GM12878 (cell line): ENCODE measurements around the gene DOHH. TPM values are rescaled to one million over a fixed set of nuclear protein-coding genes. Genes with fewer than 3 reads are reported as not detected.

Source experiments
- ATAC-seq: fragments of 200-7000 bp; cut with Tn5 transposase; 3 replicates; pipeline ENCODE4 v1.9.1; 2020; ENCODE audit warnings: mild to moderate bottlenecking, moderate library complexity
- BruUV-seq: library from RNA; stranded (reverse); fragments of 400-500 nt; replicated peaks from 2 replicates; lab custom pipeline; 2021; lab: Mats Ljungman, UMichigan
- CTCF ChIA-PET: fragments of 300-600 bp; sonication (Branson Sonifier 250); formaldehyde crosslinking; extraction: SDS; loops from one replicate; lab custom pipeline; 2021; ENCODE audit warnings: inconsistent platforms; lab: Yijun Ruan, JAX
- POLR2A ChIA-PET: fragments of 350-600 bp; formaldehyde crosslinking; extraction: SDS; loops from one replicate; lab custom pipeline; 2021; ENCODE audit warnings: inconsistent platforms; lab: Charles Lee
- RAD21 ChIA-PET: fragments of 300-600 bp; sonication (Branson Sonifier 250); formaldehyde crosslinking; loops from one replicate; lab custom pipeline; 2023; ENCODE audit warnings: antibody characterized with exemption; ENCODE audit not compliant: unreplicated experiment; lab: Charles Lee
- SMC1A ChIA-PET: fragments of 300-600 bp; sonication (Branson Sonifier 250); formaldehyde crosslinking; loops from one replicate; lab custom pipeline; 2023; ENCODE audit not compliant: unreplicated experiment, uncharacterized antibody; lab: Charles Lee
- DNase-seq: peaks from one replicate; pipeline ENCODE4 v3.0.0-alpha.2; 2011; ENCODE audit warnings: low read depth, low spot score
- FAIRE-seq: peaks from 3 replicates; lab custom pipeline; 2011; peaks lifted over from hg19 to GRCh38; lab: Jason Lieb, UNC
- H2AFZ ChIP-seq: 2 replicates; pipeline ENCODE4 v1.6.0; 2011; ENCODE audit warnings: low read depth, low read length, control low read depth; ENCODE audit not compliant: control insufficient read depth
- H3K27ac ChIP-seq: 2 replicates; pipeline ENCODE4 v1.5.1; 2011; ENCODE audit warnings: control low read depth; ENCODE audit not compliant: control insufficient read depth, insufficient read depth
- H3K27me3 ChIP-seq, 2 experiments: replicated peaks in 1 of 2; 2 replicates each; pipeline versions ENCODE4 v1.6.0 to v1.6.1; 2011; ENCODE audit warnings: low read length in 1 of 2; ENCODE audit not compliant: control insufficient read depth in 2 of 2, insufficient read depth in 2 of 2
- H3K36me3 ChIP-seq, 2 experiments: 2 replicates each; pipeline ENCODE4 v1.5.1; 2011; ENCODE audit warnings: low read length in 1 of 2; ENCODE audit not compliant: control insufficient read depth in 2 of 2, insufficient read depth in 2 of 2
- H3K4me1 ChIP-seq: 2 replicates; pipeline ENCODE4 v1.6.1; 2011; ENCODE audit warnings: mild to moderate bottlenecking, low read length, moderate library complexity, mixed read lengths; ENCODE audit not compliant: control insufficient read depth, insufficient read depth
- H3K4me2 ChIP-seq: 2 replicates; pipeline ENCODE4 v1.6.0; 2011; ENCODE audit warnings: control low read depth; ENCODE audit not compliant: control insufficient read depth, insufficient read depth
- H3K4me3 ChIP-seq: fragments of 200-600 bp; sonication (generic); 2 replicates; pipeline ENCODE4 v1.5.1; 2016
- H3K79me2 ChIP-seq: 2 replicates; pipeline ENCODE4 v1.6.0; 2011; ENCODE audit warnings: low read length; ENCODE audit not compliant: control insufficient read depth, insufficient read depth
- H3K9ac ChIP-seq: 2 replicates; pipeline ENCODE4 v1.8.0; 2011; ENCODE audit warnings: low read length, control low read depth, mixed read lengths; ENCODE audit not compliant: control insufficient read depth, insufficient read depth
- H3K9me3 ChIP-seq: replicated peaks from 3 replicates; pipeline ENCODE4 v1.5.1; 2011; ENCODE audit warnings: mild to moderate bottlenecking, low read length; ENCODE audit not compliant: control insufficient read depth, insufficient read depth
- H4K20me1 ChIP-seq: 2 replicates; pipeline ENCODE4 v1.6.0; 2011; ENCODE audit not compliant: control insufficient read depth, insufficient read depth
- BRCA1 ChIP-seq: IDR thresholded peaks from 2 replicates; pipeline ENCODE4 v1.6.1; 2011; ENCODE audit warnings: low read depth, low read length, improper control_type of control experiment
- CHD1 ChIP-seq: IDR thresholded peaks from 2 replicates; pipeline ENCODE4 v1.6.1; 2012; ENCODE audit warnings: low read depth, low read length, improper control_type of control experiment
- HDAC6 ChIP-seq: fragments of 200-600 bp; sonication (generic); IDR thresholded peaks from one replicate; pipeline ENCODE4 v1.8.0; 2017; ENCODE audit warnings: antibody characterized with exemption; ENCODE audit not compliant: unreplicated experiment
- MEF2A ChIP-seq: IDR thresholded peaks from 2 replicates; pipeline ENCODE4 v1.6.1; 2011; ENCODE audit warnings: low read depth, mild to moderate bottlenecking, low read length, moderate library complexity; ENCODE audit not compliant: insufficient read depth
- NFIC ChIP-seq: IDR thresholded peaks from 2 replicates; pipeline ENCODE4 v1.6.1; 2012; ENCODE audit warnings: low read depth, mild to moderate bottlenecking, inconsistent platforms, low read length, moderate library complexity
- NFXL1 ChIP-seq: fragments of 450-650 bp; IDR thresholded peaks from 2 replicates; pipeline ENCODE4 v1.6.1; 2017; ENCODE audit warnings: antibody characterized with exemption, mild to moderate bottlenecking, borderline replicate concordance
- SMC3 ChIP-seq: IDR thresholded peaks from 2 replicates; pipeline ENCODE4 v1.6.1; 2011; ENCODE audit warnings: low read length, improper control_type of control experiment, borderline replicate concordance
- SREBF2 ChIP-seq: IDR thresholded peaks from 2 replicates; pipeline ENCODE4 v1.6.1; 2012; ENCODE audit warnings: mild to moderate bottlenecking, low read length
- WGBS: methylation state at CpG from one replicate; pipeline ENCODE4 v1.1.6; 2016; ENCODE audit warnings: low lambda C conversion rate; ENCODE audit not compliant: insufficient replicate concordance, insufficient coverage; ENCODE audit errors: missing lambda C conversion rate; 5-methylcytosine and 5-hydroxymethylcytosine counted together
- in situ Hi-C: fragments of 300-500 bp; cut with MboI; formaldehyde crosslinking; loops from 9 replicates; pipeline ENCODE4 v1.14.3; 2018; ENCODE audit warnings: mixed read lengths
- intact Hi-C: fragments of 100-400 bp; cut with micrococcal nuclease; formaldehyde crosslinking; loops from one replicate; pipeline ENCODE4 v1.14.2; 2022; ENCODE audit not compliant: unreplicated experiment
- polyA plus RNA-seq, 11 experiments: library from polyadenylated mRNA; depleted of rRNA in 4 of 11; unstranded in 6 of 11; stranded (reverse) in 5 of 11; fragments of >200 nt; fragmentation: Nextera tagmentation in 4 of 11; fragmentation: Illumina TruSeq in 1 of 11; extraction: Ambion mirVana in 4 of 11; extraction: Trizol in 1 of 11; gene quantifications; 1 replicate in 1 of 11; 2 replicates in 10 of 11; pipeline versions ENCODE4 v1.2.1 to v1.2.3, GENCODE V29; 2011 to 2016; ENCODE audit warnings: inconsistent platforms in 2 of 11, missing spikeins in 2 of 11, low read depth in 1 of 11
- total RNA-seq, 4 experiments: library from RNA; depleted of rRNA in 3 of 4; stranded (reverse); fragments of >200 nt in 3 of 4; fragmentation: Illumina TruSeq in 1 of 4; extraction: Trizol in 1 of 4; gene quantifications; 2 replicates each; pipeline versions ENCODE4 v1.2.1 to v1.2.3, GENCODE V29; 2013 to 2021
- TF ChIP-seq, protein P1 (sequence below): IDR thresholded peaks from 2 replicates; pipeline ENCODE4 v1.6.1; 2011; ENCODE audit warnings: borderline replicate concordance, low read depth, mild to moderate bottlenecking, moderate library complexity, low read length; ENCODE audit not compliant: insufficient read depth, poor library complexity, severe bottlenecking
- TF ChIP-seq, protein P2 (sequence below): fragments of 150-350 bp; IDR thresholded peaks from 2 replicates; pipeline ENCODE4 v1.6.1; 2016; ENCODE audit warnings: low read depth, low read length

Gene DOHH
- total and polyA plus RNA-seq, 10 of the 15 experiments (the other 5 are each of a cell fraction or from before 2014, with no cell fraction given) = 0.11 to 28.6 (median 11.7) TPM

DNA sequence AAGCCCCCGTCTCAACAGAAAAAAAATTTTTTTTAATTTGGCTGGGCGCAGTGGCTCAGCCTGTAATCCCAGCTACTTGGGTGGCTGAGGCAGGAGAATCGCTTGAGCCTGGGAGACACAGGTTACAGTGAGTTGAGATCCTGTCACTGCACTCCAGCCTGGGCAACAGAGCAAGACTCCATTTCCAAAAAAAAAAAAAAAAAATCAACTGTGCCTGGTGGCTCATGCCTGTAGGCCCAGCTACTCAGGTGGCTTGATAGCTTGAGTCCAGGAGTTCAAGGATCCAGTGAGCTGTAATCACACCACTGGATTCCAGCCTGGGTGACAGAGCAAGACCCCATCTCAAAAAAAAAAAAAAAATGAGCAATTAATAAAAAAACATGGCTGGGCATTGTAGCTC, 1.3 kb upstream of the DOHH start:
- DNase-seq (no peak), ATAC-seq (no peak)
- no peak overlapping the region for H2AFZ ChIP-seq
- BruUV-seq = no TSS peak
- peaks cover 2% of the 10 kb centered on the region; the same call in 1 of the 2 replicates for H3K4me1 ChIP-seq
- peaks cover 24% of the 10 kb centered on the region for H3K79me2 ChIP-seq
- H3K27ac ChIP-seq = no peak overlapping the region
- peaks cover 0 to under 1% of the 10 kb centered on the region in 2 experiments; a peak in 2 of 4 replicates for H3K36me3 ChIP-seq
- RAD21 ChIA-PET = interaction anchor here (0.7 kb wide), 1 partner anchor 33 kb away, joined by 3 read pairs; no protein-coding TSS in a partner anchor
- H3K9me3 ChIP-seq = no peaks in the 10 kb centered on the region; the same call in 2 of the 3 replicates
- no peak for TF ChIP-seq SMC3
- TF ChIP-seq, protein P1, sequence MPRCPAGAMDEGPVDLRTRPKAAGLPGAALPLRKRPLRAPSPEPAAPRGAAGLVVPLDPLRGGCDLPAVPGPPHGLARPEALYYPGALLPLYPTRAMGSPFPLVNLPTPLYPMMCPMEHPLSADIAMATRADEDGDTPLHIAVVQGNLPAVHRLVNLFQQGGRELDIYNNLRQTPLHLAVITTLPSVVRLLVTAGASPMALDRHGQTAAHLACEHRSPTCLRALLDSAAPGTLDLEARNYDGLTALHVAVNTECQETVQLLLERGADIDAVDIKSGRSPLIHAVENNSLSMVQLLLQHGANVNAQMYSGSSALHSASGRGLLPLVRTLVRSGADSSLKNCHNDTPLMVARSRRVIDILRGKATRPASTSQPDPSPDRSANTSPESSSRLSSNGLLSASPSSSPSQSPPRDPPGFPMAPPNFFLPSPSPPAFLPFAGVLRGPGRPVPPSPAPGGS = no peak
- no peak for TF ChIP-seq BRCA1
- TF ChIP-seq HDAC6 = no peak
- no peak for TF ChIP-seq SREBF2
- TF ChIP-seq MEF2A = no peak
- no peak for TF ChIP-seq NFXL1
- TF ChIP-seq NFIC = no peak
- TF ChIP-seq, protein P2, sequence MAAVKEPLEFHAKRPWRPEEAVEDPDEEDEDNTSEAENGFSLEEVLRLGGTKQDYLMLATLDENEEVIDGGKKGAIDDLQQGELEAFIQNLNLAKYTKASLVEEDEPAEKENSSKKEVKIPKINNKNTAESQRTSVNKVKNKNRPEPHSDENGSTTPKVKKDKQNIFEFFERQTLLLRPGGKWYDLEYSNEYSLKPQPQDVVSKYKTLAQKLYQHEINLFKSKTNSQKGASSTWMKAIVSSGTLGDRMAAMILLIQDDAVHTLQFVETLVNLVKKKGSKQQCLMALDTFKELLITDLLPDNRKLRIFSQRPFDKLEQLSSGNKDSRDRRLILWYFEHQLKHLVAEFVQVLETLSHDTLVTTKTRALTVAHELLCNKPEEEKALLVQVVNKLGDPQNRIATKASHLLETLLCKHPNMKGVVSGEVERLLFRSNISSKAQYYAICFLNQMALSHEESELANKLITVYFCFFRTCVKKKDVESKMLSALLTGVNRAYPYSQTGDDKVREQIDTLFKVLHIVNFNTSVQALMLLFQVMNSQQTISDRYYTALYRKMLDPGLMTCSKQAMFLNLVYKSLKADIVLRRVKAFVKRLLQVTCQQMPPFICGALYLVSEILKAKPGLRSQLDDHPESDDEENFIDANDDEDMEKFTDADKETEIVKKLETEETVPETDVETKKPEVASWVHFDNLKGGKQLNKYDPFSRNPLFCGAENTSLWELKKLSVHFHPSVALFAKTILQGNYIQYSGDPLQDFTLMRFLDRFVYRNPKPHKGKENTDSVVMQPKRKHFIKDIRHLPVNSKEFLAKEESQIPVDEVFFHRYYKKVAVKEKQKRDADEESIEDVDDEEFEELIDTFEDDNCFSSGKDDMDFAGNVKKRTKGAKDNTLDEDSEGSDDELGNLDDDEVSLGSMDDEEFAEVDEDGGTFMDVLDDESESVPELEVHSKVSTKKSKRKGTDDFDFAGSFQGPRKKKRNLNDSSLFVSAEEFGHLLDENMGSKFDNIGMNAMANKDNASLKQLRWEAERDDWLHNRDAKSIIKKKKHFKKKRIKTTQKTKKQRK = no peak
- TF ChIP-seq CHD1 = no peak
- TF ChIP-seq, all 136 proteins: peak for 0
- intact Hi-C loops (no loop called here), in situ Hi-C loops (no loop called here)
- ChIA-PET POLR2A (interaction anchor here (0.6 to 1.6 kb wide), 3 partner anchors 40 to 754 kb away, joined by 3 to 6 read pairs (median 5); no protein-coding TSS in a partner anchor), SMC1A (interaction anchor here (0.6 kb wide), 2 partner anchors 32 to 465 kb away, joined by 3 read pairs; no protein-coding TSS in a partner anchor), CTCF (interaction anchor here (0.9 to 1.3 kb wide), 3 partner anchors 15 to 196 kb away, joined by 3 to 4 read pairs (median 4); no protein-coding TSS in a partner anchor)
- Histone ChIP-seq H3K27me3 (no peaks in the 10 kb centered on the region), H3K4me2 (no peak overlapping the region), H3K4me3 (no peak overlapping the region), H4K20me1 (no peaks in the 10 kb centered on the region), H3K9ac (no peak overlapping the region)
- no peak for FAIRE-seq
- WGBS = 63% methylated on average over 3 of the region's 3 CpGs
